Kidney epithelial cell (primary cell): ENCODE results near the gene SH3RF3. TPM values are rescaled to one million over a fixed set of nuclear protein-coding genes. Genes with fewer than 3 reads are reported as not detected.

Experiments
- DNase-seq: peaks from one replicate; pipeline ENCODE4 v3.0.0-alpha.2; 2010; ENCODE audit warnings: low read depth
- H3K27me3 ChIP-seq: 2 replicates; pipeline ENCODE4 v1.6.0; 2011; ENCODE audit warnings: low read length; ENCODE audit not compliant: control insufficient read depth, insufficient read depth
- H3K36me3 ChIP-seq: 2 replicates; pipeline ENCODE4 v1.5.1; 2011; ENCODE audit warnings: low read length; ENCODE audit not compliant: control insufficient read depth, insufficient read depth
- H3K4me3 ChIP-seq: 2 replicates; pipeline ENCODE4 v1.5.1; 2011; ENCODE audit warnings: low read depth, mild to moderate bottlenecking, control low read depth, low read length
- total RNA-seq: library from RNA; depleted of rRNA; stranded (reverse); fragments of >200 nt; gene quantifications from 2 replicates; pipeline ENCODE4 v1.2.3, GENCODE V29; 2015
- TF ChIP-seq, protein P1 (sequence below): IDR thresholded peaks from 2 replicates; pipeline ENCODE4 v1.5.1; 2011; ENCODE audit warnings: mild to moderate bottlenecking, moderate library complexity, low read length, control low read depth, inconsistent platforms; ENCODE audit not compliant: insufficient read depth, poor library complexity, severe bottlenecking

Gene SH3RF3
- total RNA-seq, 1 donor from 2014 or later = 9.6 TPM

DNA sequence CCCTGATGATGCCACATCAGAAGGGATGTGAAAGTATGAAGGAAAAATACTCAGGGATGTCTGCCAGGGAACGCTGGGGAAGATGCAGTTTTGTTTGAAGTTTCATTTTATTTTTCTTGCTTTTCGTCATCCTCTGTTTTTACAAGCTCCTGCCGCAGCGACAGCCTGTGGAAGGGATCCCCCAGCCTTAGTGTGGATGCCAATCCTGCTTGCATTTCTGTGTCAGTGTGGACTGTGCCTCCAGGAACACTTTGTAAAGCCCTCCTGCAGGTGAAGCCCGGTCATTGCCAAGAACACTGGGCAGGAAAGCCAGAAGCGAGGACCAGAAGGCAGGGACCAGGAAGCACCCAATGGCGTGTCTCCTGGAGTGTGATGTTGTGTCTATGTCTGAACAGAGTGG is 250.5 kb downstream of the SH3RF3 start:
- Histone ChIP-seq H3K36me3 (no peaks in the 10 kb centered on the region), H3K27me3 (no peaks in the 10 kb centered on the region), H3K4me3 (no peak overlapping the region)
- TF ChIP-seq, protein P1, sequence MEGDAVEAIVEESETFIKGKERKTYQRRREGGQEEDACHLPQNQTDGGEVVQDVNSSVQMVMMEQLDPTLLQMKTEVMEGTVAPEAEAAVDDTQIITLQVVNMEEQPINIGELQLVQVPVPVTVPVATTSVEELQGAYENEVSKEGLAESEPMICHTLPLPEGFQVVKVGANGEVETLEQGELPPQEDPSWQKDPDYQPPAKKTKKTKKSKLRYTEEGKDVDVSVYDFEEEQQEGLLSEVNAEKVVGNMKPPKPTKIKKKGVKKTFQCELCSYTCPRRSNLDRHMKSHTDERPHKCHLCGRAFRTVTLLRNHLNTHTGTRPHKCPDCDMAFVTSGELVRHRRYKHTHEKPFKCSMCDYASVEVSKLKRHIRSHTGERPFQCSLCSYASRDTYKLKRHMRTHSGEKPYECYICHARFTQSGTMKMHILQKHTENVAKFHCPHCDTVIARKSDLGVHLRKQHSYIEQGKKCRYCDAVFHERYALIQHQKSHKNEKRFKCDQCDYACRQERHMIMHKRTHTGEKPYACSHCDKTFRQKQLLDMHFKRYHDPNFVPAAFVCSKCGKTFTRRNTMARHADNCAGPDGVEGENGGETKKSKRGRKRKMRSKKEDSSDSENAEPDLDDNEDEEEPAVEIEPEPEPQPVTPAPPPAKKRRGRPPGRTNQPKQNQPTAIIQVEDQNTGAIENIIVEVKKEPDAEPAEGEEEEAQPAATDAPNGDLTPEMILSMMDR = no peak
- DNase-seq = no peak

DNA sequence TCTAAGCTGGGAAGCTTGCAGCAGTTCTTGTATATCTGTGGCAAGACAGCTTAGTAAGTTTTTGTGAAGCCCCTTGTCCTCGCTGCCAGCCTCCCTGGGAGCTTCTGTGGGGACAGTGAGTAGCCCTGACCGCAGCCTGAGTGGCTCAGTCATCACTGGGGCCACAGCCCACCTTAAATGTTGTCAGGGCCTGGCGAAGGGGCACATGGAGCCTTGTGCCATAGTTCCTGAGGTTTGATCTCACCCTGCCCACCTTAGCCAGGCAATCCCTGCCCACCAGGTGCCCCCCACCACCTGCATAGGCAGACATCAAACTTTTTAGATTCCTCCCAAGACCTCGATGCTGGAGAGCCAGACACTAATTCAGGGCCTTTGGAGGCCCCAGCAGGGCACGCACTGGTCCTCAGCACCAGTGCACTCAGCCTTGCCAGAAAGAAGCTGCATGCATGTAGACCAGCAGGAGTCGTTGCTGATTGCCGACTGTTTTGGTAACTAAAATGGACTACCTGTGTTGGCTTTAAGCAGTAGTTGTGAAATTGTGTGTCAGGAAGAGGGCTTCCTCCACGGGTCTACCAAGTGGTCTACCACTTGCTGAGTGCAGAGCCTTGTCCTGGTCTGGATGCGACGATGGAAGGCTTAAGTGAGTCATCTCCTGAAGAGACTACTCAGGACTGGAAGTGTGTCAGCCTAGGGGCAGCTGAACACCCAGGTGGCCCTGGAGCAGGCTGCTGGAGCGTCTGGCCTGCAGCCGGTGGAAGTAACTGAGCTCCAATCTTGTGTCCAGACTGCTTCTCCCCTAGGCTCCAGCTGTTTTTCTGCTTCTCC is 251.7 kb downstream of the SH3RF3 start:
- no peak for DNase-seq
- Histone ChIP-seq H3K4me3 (no peak overlapping the region), H3K36me3 (no peaks in the 10 kb centered on the region), H3K27me3 (no peaks in the 10 kb centered on the region)
- TF ChIP-seq, protein P1 = no peak

DNA sequence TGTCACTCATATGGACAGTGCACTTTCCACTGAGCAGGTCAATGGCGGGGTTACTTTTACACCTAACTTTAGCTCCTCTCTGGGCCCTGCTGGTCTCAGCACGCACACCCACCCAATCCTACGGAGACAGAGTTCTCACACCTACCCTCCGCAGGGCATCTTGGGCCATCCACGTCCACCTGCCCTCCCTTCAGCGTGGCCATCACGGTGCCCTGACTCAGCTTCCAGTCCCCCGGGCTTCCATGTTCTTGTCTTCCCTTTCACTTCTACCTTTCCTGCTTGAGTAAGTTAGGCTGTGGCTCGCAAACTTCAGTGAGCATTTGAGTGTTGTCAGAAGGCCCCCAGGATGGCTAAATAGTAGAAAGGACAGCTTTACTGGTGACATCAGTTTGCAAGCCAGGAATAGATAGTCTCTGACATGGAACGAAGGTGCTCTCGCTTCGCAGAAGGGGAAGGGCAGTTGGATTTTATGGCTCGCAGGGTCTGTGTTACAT is 252.4 kb downstream of the SH3RF3 start:
- Histone ChIP-seq H3K4me3 (no peak overlapping the region), H3K27me3 (no peaks in the 10 kb centered on the region), H3K36me3 (no peaks in the 10 kb centered on the region)
- TF ChIP-seq, protein P1 = no peak
- DNase-seq = no peak

DNA sequence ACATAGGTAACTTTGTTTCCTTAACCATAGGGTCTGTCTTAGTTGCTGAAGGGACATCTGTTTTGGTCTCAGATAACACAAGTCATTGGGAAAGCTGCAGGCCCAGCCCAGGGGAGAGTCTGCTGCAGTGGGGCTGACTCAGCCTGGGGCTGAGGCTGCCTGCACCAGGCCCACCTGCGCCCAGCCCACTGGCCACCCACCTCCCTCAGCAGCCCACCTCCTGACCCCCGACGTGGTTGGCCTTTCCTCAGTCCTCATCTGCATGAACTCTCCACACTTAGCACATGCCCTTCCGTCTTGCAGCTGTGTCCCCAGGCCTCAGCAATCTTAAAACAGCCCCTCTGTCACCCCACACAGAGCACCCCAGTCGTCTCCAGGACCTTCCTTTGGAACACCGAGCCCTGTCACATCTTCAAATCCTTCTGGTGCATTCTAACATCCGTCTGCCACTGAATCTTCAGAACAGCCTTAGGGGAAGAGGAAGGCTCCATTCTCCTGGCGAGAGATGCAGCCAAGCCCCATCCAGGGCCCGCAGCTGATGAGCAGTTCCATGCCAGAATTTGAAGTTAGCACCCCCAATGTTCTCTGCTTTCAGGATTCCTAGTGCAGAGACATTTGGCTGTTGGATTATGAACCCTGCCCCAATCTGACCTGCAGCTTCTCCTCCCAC is 253.4 kb downstream of the SH3RF3 start:
- TF ChIP-seq, protein P1 = no peak
- Histone ChIP-seq H3K27me3 (no peaks in the 10 kb centered on the region), H3K4me3 (no peak overlapping the region), H3K36me3 (no peaks in the 10 kb centered on the region)
- DNase-seq = no peak

DNA sequence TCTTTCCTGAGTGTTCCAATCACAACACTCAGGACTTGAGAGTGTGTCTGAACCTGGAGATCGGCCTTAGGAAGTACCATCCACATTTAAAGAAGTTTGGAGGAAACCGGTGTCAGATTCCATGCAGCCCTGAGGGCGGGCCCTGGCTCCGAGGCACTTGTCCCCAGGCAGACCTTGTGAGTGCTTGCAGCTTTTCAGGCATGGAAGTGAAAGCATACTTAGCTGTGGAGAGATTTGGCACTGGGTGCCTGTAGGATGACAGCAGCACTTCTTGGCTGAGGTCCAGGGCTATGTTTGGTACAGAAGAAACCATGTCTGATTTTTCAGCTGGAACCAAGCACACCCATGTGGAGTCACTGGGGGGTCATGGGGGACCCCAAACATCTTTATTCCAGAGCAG is 253.9 kb downstream of the SH3RF3 start:
- Histone ChIP-seq H3K27me3 (no peaks in the 10 kb centered on the region), H3K36me3 (no peaks in the 10 kb centered on the region), H3K4me3 (no peak overlapping the region)
- TF ChIP-seq, protein P1 = no peak
- peak; percentile 25 for DNase-seq
